Prostate gland (tissue), 2 donors: Measurements from ENCODE around the gene PEX19. TPM values are rescaled to one million over a fixed set of nuclear protein-coding genes. Genes with fewer than 3 reads are reported as not detected.

ENCODE experiments used
- DNase-seq: peaks from one replicate; pipeline ENCODE4 v3.0.0-alpha.2; 2019; ENCODE audit warnings: low spot score
- H3K27ac ChIP-seq, 2 donors: fragments of 200-600 bp; sonication (generic); 2 replicates each; pipeline ENCODE4 v1.5.1; 2017 to 2019
- H3K27me3 ChIP-seq: fragments of 200-600 bp; sonication (generic); replicated peaks from 2 replicates; pipeline ENCODE4 v1.5.1; 2019; ENCODE audit not compliant: insufficient read depth
- H3K36me3 ChIP-seq, 2 donors: fragments of 200-600 bp; sonication (generic); 1 replicate in 1 of 2; 2 replicates in 1 of 2; pipeline versions ENCODE4 v1.5.1 to v1.8.1; 2017 to 2019
- H3K4me1 ChIP-seq: fragments of 200-600 bp; sonication (generic); replicated peaks from 2 replicates; pipeline ENCODE4 v1.5.1; 2019
- H3K4me3 ChIP-seq, 2 donors: fragments of 200-600 bp; sonication (generic); 2 replicates each; pipeline ENCODE4 v1.5.1; 2017 to 2019
- H3K9me3 ChIP-seq: fragments of 200-600 bp; sonication (generic); 2 replicates; pipeline ENCODE4 v1.5.1; 2017
- POLR2A ChIP-seq: fragments of 450-650 bp; IDR thresholded peaks from one replicate; pipeline ENCODE4 v1.6.1; 2016; ENCODE audit warnings: antibody characterized with exemption, mild to moderate bottlenecking
- POLR2AphosphoS5 ChIP-seq: sonication (generic); formaldehyde crosslinking; IDR thresholded peaks from one replicate; pipeline ENCODE4 v1.6.1; 2017; ENCODE audit warnings: antibody characterized with exemption
- WGBS: methylation state at CpG from one replicate; pipeline ENCODE4 v1.1.5; 2018; 5-methylcytosine and 5-hydroxymethylcytosine counted together
- intact Hi-C: fragments of 100-400 bp; cut with DNase I; formaldehyde crosslinking; loops from one replicate; pipeline ENCODE4 v1.14.2; 2022
- total RNA-seq, 2 donors: library from RNA; depleted of rRNA; stranded (reverse); fragments of >200 nt; gene quantifications; one replicate each; pipeline ENCODE4 v1.1.0, GENCODE V29; 2016
- TF ChIP-seq, protein P1 (sequence below), 4 experiments: fragments of 200-600 bp in 2 of 4; fragments of 450-650 bp in 2 of 4; sonication (generic) in 2 of 4; IDR thresholded peaks; 1 replicate in 3 of 4; 2 replicates in 1 of 4; pipeline ENCODE4 v1.5.1; 2016 to 2019; ENCODE audit warnings: antibody characterized with exemption in 4 of 4, mild to moderate bottlenecking in 2 of 4, moderate library complexity in 2 of 4

Gene PEX19
- total RNA-seq, 2 donors from 2014 or later, result 49.6 to 61.0 TPM

GRCh38 chr1:160277987-160278386 lies 6.9 kb downstream of the PEX19 start:
- peaks cover 15 to 18% of the 10 kb centered on the region in 2 donors for H3K36me3 ChIP-seq
- no peak for DNase-seq
- H3K4me3 ChIP-seq, result no peak overlapping the region
- 95% methylated on average over 4 of the region's 4 CpGs for WGBS
- intact Hi-C loops, result no loop called here
- TF ChIP-seq, protein P1, sequence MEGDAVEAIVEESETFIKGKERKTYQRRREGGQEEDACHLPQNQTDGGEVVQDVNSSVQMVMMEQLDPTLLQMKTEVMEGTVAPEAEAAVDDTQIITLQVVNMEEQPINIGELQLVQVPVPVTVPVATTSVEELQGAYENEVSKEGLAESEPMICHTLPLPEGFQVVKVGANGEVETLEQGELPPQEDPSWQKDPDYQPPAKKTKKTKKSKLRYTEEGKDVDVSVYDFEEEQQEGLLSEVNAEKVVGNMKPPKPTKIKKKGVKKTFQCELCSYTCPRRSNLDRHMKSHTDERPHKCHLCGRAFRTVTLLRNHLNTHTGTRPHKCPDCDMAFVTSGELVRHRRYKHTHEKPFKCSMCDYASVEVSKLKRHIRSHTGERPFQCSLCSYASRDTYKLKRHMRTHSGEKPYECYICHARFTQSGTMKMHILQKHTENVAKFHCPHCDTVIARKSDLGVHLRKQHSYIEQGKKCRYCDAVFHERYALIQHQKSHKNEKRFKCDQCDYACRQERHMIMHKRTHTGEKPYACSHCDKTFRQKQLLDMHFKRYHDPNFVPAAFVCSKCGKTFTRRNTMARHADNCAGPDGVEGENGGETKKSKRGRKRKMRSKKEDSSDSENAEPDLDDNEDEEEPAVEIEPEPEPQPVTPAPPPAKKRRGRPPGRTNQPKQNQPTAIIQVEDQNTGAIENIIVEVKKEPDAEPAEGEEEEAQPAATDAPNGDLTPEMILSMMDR (IDR thresholded peaks at IDR 0.05), result no peak
- no peak for TF ChIP-seq POLR2A
- no peak for TF ChIP-seq POLR2AphosphoS5
- no peaks in the 10 kb centered on the region for H3K9me3 ChIP-seq
- no peaks in the 10 kb centered on the region for H3K4me1 ChIP-seq
- H3K27me3 ChIP-seq, result no peaks in the 10 kb centered on the region
- no peak overlapping the region for H3K27ac ChIP-seq

DNA sequence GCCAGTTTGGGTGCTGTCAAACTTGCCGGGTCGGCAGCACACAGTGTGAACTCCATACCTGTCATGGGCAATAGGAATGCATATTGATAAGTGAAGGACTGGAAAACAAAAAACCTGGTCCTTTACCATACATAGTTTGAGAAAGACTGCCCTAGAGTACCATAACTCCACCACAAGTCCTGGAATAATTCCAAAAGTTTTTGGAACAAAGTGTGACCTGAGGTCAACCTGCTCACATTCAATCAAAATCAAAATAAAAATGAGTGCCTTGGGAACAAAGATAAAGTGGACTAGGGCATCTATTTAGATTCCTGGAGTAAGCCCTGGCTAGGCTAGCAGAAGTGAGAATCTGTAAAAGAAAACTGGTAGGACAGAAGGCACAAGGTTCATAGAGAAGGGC lies 7.6 kb downstream of the PEX19 start:
- H3K4me1 ChIP-seq, result no peaks in the 10 kb centered on the region
- intact Hi-C loops, result no loop called here
- DNase-seq, result no peak
- peaks cover 15 to 18% of the 10 kb centered on the region in 2 donors for H3K36me3 ChIP-seq
- TF ChIP-seq, protein P1 (IDR thresholded peaks at IDR 0.05), result no peak
- TF ChIP-seq POLR2A (no peak), POLR2AphosphoS5 (no peak)
- WGBS, result 93% methylated on average over 2 of the region's 2 CpGs
- H3K27me3 ChIP-seq, result no peaks in the 10 kb centered on the region
- no peak overlapping the region for H3K4me3 ChIP-seq
- H3K9me3 ChIP-seq, result no peaks in the 10 kb centered on the region
- H3K27ac ChIP-seq, result no peak overlapping the region

GRCh38 chr1:160271025-160271424 lies 13.9 kb downstream of the PEX19 start:
- intact Hi-C loops, result no loop called here

DNA sequence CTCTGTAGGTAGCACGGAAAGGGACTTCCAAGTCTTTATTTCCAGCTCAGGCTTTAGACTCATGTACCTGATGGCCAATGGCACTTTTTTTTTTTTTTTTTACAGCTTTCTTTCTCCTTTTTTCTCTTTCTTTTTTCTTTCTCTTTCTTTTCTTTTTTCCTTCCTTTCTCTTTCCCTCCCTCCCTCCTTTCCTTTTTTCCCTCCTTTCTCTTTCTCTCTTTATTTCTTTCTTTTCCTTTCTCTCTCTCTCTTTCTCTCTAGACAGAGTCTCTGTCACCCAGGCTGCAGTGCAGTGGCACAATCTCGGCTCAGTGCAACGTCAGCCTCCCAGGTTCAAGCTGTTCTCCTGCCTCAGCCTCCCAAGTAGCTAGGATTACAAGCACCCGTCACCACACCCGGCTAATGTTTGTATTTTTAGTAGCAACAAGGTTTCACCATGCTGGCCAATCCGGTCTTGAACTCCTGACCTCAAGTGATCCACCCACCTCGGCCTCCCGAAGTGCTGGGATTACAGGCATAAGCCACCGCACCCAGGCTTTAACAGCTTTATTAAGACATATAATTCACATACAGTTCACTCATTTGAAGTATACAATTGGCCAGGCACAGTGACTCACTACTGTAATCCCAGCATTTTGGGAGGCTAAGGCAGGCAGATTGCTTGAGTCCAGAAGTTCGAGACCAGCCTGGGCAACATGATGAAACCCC lies 17.5 kb downstream of the PEX19 start:
- Histone ChIP-seq H3K27ac (no peak overlapping the region), H3K36me3 (no peaks in the 10 kb centered on the region), H3K4me3 (no peak overlapping the region), H3K4me1 (no peaks in the 10 kb centered on the region), H3K27me3 (no peaks in the 10 kb centered on the region), H3K9me3 (no peaks in the 10 kb centered on the region)
- intact Hi-C loops, result no loop called here
- TF ChIP-seq POLR2A (no peak), POLR2AphosphoS5 (no peak)
- TF ChIP-seq, protein P1 (IDR thresholded peaks at IDR 0.05), result no peak
- DNase-seq, result no peak
- 89% methylated on average over 10 of the region's 10 CpGs for WGBS

More at GRCh38 chr1:160271025-160271424, 13.9 kb downstream of the PEX19 start:
- H3K9me3 ChIP-seq, result no peaks in the 10 kb centered on the region
- H3K4me3 ChIP-seq, result no peak overlapping the region
- no peak for TF ChIP-seq POLR2A
- no peak for TF ChIP-seq POLR2AphosphoS5
- TF ChIP-seq, protein P1 (IDR thresholded peaks at IDR 0.05), result no peak
- H3K36me3 ChIP-seq, result no peaks in the 10 kb centered on the region
- H3K27ac ChIP-seq, result no peak overlapping the region
- no peaks in the 10 kb centered on the region for H3K4me1 ChIP-seq
- 93% methylated on average over 1 of the region's 1 CpG for WGBS
- H3K27me3 ChIP-seq, result no peaks in the 10 kb centered on the region
- DNase-seq, result no peak

GRCh38 chr1:160264795-160265307 lies 20.1 kb downstream of the PEX19 start:
- no peak for DNase-seq
- intact Hi-C loops, result no loop called here
- no peak overlapping the region for H3K27ac ChIP-seq
- H3K9me3 ChIP-seq, result no peaks in the 10 kb centered on the region
- WGBS, result 57% methylated on average over 4 of the region's 4 CpGs
- no peak overlapping the region for H3K4me3 ChIP-seq
- H3K4me1 ChIP-seq, result peaks cover 4% of the 10 kb centered on the region
- no peaks in the 10 kb centered on the region for H3K27me3 ChIP-seq
- no peaks in the 10 kb centered on the region for H3K36me3 ChIP-seq
- no peak for TF ChIP-seq POLR2A
- TF ChIP-seq, protein P1 (IDR thresholded peaks at IDR 0.05), result no peak
- TF ChIP-seq POLR2AphosphoS5, result no peak
